ENCODE data around the gene TLR7.

TLR7 gene

DNA sequence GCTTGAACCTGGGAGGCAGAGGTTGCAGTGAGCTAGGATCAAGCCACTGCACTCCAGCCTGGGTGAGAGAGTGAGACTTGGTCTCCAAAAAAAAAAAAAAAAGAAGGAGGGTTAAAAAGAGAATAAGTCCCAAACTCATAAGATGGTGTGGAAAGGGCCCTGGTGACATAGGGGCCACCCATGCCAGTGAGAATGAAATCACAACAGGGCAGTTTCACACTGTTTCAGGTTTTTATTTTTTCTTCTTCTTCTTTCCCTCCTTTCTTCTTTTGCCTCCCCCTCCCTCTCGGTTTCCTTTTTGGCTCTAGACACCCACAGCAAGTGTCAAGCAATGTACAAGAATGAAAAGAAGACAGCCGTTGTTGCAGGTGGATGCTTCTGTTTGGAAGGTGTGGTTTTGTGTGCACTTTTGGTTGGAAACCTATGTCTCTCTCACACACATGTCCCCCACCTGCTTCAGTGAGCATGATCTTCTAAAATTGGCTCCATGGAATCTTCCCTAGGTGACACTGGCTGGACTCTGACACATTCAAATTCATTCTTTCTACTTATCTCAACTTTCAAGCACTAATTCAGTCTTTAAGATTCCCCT is 25.1 kb downstream of the TLR7 start:
- DNase-seq = no peak

GRCh38 chrX:12892716-12893115 is 25.8 kb downstream of the TLR7 start:
- DNase-seq = no peak

GRCh38 chrX:12894074-12895030 is 27.5 kb downstream of the TLR7 start:
- no peak for DNase-seq

GRCh38 chrX:12895866-12896265 is 29.0 kb downstream of the TLR7 start:
- no peak for DNase-seq

- DNase-seq = no peak
Observed at GRCh38 chrX:12896935-12897334, 30.1 kb downstream of the TLR7 start.

GRCh38 chrX:12898073-12898472 is 31.2 kb downstream of the TLR7 start:
- DNase-seq = no peak

DNA sequence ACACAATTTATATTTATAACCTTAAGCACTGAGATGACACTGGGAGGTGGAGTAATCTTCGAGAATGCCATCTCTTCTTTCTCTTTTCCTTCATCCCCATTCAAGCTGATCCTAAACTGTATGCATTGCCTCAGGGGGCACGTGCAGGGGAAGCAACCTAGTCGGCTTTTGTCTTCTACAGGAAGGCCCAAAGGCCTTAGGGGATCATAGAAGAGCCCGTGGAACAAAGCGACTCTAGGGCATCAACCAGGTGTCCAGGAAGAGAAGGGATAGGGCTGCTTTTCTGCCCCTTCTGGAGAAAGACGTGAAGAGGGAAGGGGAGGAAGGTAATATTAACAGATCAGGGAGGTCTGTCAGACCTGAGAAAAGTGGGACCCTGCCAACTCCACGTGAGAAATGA is 32.6 kb downstream of the TLR7 start:
- no peak for DNase-seq

DNA sequence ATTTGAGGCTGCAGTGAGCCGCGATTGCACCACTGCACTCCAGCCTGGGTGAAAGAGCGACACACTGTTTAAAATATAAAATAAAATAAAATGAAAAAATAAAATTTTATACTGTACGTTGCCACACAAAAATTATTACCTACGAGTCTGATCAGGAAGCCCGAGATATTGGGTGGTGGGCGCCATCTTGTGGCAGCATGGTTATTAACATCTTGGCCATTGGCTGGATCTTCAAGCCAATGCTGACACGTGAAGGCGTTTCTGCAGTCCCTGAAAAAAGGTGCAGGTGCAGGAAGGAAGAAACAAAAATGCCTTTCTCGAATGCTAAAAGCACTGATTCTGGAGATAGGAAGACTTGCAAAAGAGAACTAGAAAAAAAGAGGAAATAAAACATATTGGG is 34.6 kb downstream of the TLR7 start:
- DNase-seq = no peak

DNA sequence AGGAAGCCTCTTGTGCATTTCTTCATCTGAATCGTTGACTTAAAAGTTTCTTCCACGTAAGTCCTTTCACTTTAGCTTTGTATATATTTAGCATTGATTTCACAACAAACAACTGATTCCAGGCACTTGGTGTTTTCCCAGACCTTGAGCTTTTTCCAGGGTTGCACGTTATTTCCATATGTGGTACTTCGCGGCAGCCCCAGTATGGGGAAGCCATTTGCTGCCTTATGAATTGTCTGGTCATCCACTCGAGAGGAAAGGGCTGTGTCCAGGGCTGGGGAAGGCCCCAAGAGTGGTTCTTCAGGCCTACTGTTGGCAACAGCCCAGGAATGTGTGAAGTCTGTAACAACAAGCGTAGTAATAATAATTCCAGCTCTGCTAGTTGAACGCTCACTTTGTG is 36.8 kb downstream of the TLR7 start:
- DNase-seq = no peak

DNA sequence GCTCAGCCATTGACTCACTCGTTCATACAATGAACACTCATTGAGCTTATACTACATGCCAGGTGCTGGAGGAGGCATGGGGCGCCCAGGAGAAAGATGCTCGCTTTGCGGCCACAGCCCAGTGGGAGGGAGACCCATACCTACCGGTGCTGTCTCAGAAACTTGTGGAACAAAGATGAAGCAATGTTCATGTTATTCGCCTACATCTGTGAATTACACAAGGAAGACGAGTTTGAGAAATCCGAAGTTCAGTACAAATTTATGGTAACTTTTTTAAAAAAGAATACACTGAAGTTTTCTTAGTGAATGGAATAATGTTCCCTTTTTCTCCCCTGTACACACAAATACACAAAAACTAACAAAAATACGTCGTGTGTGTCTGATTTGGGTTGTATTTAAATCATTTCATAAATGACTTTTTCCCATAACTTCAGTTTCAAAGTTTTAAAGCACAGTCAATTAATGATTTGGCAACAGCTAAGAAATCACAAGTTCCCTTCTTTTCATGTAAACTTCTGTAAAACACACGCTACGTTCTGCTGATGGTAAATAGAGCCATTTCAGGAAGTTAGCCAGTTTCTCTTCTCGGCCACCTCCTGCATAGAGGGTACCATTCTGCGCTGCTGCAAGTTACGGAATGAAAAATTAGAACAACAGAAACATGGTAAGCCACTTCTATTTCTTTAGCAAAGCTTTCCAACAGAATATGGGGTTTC is 39.3 kb downstream of the TLR7 start, which contains the start of gene TLR8:
Gene TLR8 (plus strand): TSS at position 575 of the 716 bp plus-strand sequence. CDS start 87 bp downstream, at position 662.
- DNase-seq = no peak

DNA sequence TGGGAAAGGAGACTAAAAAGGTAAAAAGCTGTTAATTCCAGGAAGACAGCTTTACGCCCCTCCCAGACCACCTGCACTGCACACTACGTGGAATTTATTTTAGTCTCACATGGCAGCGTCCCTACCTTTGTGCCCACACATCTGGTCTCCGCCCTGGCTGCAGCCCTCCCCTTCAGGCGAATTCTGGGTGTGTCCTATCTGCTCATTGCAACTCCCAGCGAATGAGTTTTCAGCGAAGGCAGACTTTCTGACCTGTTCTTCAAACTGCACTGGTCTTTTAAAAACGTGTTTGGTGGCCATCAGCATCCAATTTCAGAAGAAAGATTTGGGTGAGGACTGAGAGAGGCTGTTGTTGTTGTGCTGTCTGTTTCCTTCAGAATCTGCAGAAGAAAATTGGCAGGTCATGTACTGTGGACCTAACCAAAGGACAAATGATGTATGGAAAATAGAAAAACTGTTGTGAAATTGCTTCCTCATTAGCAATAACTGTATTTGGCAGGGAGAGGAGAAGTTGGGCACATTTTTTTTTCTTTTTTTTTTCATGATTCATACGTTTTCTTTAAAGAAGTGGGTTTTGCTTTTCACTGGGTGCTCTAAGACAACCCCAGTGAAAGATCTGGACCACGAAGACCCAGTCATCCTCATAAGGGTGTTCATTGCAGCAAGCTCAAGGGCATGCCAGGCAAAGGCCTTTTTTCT is 43.7 kb downstream of the TLR7 start:
- DNase-seq = no peak

- no peak for DNase-seq
Observed at GRCh38 chrX:12911122-12911470, 44.2 kb downstream of the TLR7 start.

DNA sequence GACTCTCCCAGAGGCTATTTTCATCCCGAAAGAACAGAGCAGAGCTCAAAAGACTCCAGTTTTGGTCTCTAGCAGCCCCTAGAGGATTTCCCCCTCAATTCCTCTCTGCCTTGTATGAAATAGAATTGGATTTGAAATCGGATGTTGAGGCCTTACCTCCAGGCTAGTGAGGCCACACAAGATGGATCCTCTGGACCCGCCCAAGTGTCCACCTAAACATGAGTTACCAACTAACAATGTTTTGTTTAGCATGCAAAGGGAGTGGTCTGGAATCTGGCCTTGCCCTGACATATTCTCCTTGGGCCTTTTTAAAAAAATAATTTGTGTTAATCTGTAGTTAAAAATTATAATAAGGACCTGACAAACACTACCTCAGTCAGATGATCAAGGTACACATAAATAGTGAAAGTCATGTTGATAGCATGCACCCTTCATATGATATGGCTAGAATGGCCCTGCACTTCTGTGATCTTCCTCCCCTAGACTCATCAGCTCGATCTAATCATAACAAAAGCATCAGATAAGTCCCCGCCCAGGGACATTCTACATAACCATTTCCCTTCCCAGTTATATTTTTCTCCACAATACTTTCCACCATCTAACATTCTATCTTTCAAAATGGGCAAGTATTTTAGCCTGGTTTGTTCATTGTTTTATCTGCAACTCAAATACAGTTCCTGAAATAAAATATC is 46.1 kb downstream of the TLR7 start:
- no peak for DNase-seq

- no peak for DNase-seq
Observed at GRCh38 chrX:12917753-12918152, 50.9 kb downstream of the TLR7 start.

DNA sequence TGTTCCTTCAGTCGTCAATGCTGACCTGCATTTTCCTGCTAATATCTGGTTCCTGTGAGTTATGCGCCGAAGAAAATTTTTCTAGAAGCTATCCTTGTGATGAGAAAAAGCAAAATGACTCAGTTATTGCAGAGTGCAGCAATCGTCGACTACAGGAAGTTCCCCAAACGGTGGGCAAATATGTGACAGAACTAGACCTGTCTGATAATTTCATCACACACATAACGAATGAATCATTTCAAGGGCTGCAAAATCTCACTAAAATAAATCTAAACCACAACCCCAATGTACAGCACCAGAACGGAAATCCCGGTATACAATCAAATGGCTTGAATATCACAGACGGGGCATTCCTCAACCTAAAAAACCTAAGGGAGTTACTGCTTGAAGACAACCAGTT is 52.2 kb downstream of the TLR7 start:
- no peak for DNase-seq

GRCh38 chrX:12919620-12920019 is 52.7 kb downstream of the TLR7 start:
- DNase-seq = no peak

DNA sequence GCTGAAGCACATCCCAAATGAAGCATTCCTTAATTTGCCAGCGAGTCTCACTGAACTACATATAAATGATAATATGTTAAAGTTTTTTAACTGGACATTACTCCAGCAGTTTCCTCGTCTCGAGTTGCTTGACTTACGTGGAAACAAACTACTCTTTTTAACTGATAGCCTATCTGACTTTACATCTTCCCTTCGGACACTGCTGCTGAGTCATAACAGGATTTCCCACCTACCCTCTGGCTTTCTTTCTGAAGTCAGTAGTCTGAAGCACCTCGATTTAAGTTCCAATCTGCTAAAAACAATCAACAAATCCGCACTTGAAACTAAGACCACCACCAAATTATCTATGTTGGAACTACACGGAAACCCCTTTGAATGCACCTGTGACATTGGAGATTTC is 54.1 kb downstream of the TLR7 start:
- no peak for DNase-seq

DNA sequence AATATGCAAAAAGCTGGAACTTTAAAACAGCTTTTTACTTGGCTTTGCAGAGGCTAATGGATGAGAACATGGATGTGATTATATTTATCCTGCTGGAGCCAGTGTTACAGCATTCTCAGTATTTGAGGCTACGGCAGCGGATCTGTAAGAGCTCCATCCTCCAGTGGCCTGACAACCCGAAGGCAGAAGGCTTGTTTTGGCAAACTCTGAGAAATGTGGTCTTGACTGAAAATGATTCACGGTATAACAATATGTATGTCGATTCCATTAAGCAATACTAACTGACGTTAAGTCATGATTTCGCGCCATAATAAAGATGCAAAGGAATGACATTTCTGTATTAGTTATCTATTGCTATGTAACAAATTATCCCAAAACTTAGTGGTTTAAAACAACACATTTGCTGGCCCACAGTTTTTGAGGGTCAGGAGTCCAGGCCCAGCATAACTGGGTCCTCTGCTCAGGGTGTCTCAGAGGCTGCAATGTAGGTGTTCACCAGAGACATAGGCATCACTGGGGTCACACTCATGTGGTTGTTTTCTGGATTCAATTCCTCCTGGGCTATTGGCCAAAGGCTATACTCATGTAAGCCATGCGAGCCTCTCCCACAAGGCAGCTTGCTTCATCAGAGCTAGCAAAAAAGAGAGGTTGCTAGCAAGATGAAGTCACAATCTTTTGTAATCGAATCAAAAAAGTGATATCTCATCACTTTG is 55.2 kb downstream of the TLR7 start:
- no peak for DNase-seq

DNA sequence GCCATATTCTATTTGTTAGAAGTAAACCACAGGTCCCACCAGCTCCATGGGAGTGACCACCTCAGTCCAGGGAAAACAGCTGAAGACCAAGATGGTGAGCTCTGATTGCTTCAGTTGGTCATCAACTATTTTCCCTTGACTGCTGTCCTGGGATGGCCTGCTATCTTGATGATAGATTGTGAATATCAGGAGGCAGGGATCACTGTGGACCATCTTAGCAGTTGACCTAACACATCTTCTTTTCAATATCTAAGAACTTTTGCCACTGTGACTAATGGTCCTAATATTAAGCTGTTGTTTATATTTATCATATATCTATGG is 55.7 kb downstream of the TLR7 start:
- DNase-seq = no peak

DNA sequence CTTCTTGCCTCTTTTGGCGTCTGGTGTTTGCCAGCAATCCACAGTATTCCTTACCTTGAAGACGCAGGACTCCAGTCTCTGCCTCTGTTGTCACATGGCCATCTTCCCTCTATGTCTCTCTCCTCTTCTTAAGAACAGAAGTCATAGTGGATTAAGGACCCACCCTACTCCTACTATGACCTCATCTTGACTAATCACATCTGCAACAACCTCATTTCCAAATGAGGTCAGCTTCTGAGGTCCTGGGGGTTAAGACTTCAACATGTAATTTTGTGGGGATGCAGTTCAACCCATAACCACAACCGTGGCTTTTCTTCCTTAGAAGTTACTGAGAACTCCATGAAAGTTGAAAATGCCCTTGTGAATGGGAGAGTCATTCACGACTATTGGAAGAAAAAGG is 62.8 kb downstream of the TLR7 start:
- DNase-seq = no peak

DNA sequence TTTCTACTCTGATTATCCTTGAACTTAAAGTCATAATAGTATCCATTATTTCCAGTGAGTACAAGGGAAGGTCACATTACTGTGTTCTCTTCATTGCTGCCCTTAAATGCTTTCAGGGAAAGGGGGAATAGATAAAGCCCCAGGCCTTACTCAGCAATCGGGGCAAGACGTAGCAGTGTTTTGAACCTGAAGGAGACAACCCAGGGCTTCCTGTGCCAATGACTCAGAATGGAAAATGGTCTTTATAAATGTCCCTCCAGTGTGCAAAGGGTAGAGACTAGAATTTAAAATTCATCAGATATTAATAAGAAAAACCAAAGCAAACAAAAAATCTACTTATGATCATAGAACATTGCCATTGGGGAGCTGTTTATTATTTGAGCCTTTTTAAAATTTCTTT is 63.3 kb downstream of the TLR7 start:
- no peak for DNase-seq

- DNase-seq = no peak
Observed at GRCh38 chrX:12932244-12932643, 65.4 kb downstream of the TLR7 start.

All from DMS153 (cell line).